GM18498 (cell line): ENCODE results near the gene URGCP.

ENCODE experiments used
- ATAC-seq: cut with Tn5 transposase; IDR thresholded peaks from one replicate; pipeline ENCODE4 v1.9.1; 2021; ENCODE audit warnings: mild to moderate bottlenecking, moderate library complexity; ENCODE audit not compliant: unreplicated experiment

The URGCP gene

GRCh38 chr7:43906331-43907010, at the start of gene URGCP:
URGCP (minus strand) TSS chr7:43906596; CDS start chr7:43906575, 21 bp downstream.
- ATAC-seq, result peak; percentile 86

- no peak for ATAC-seq
These were observed 49.6 kb upstream of the URGCP start for GRCh38 chr7:43956027-43956426.

GRCh38 chr7:43954524-43955228, 48.3 kb upstream of the URGCP start:
- ATAC-seq, result peak; percentile 63

- ATAC-seq, result no peak
These were observed 46.7 kb upstream of the URGCP start for GRCh38 chr7:43953071-43953470.

- ATAC-seq, result no peak
These were observed 45.6 kb upstream of the URGCP start for GRCh38 chr7:43952028-43952427.

- ATAC-seq, result no peak
These were observed 37.9 kb upstream of the URGCP start for GRCh38 chr7:43944286-43944685.

GRCh38 chr7:43943417-43944187, 37.2 kb upstream of the URGCP start:
- no peak for ATAC-seq

- no peak for ATAC-seq
These were observed 36.6 kb upstream of the URGCP start for GRCh38 chr7:43942997-43943396.

GRCh38 chr7:43942250-43942649, 35.9 kb upstream of the URGCP start:
- no peak for ATAC-seq

GRCh38 chr7:43938892-43939482, 32.6 kb upstream of the URGCP start:
- ATAC-seq, result no peak

GRCh38 chr7:43937444-43937843, 31.0 kb upstream of the URGCP start:
- no peak for ATAC-seq

- ATAC-seq, result no peak
These were observed 27.6 kb upstream of the URGCP start for GRCh38 chr7:43933902-43934560.

- no peak for ATAC-seq
These were observed 24.9 kb upstream of the URGCP start for GRCh38 chr7:43931346-43931745.

GRCh38 chr7:43929529-43930457, 23.4 kb upstream of the URGCP start:
- ATAC-seq, result no peak

- no peak for ATAC-seq
These were observed 21.4 kb upstream of the URGCP start for GRCh38 chr7:43927810-43928209.

GRCh38 chr7:43926798-43927123, 20.4 kb upstream of the URGCP start:
- ATAC-seq, result peak; percentile 23

- ATAC-seq, result peak; percentile 93
These were observed 19.8 kb upstream of the URGCP start, which contains the start of gene UBE2D4 for GRCh38 chr7:43925984-43926797. UBE2D4 (plus strand) TSS chr7:43926436; CDS start chr7:43926533, 97 bp downstream.

- no peak for ATAC-seq
These were observed 16.3 kb upstream of the URGCP start for GRCh38 chr7:43922726-43923125.

- ATAC-seq, result no peak
These were observed 15.0 kb upstream of the URGCP start for GRCh38 chr7:43921423-43921822.
